HCT116 (cell line): ENCODE measurements around the gene MOSPD2. TPM values are rescaled to one million over a fixed set of nuclear protein-coding genes. Genes with fewer than 3 reads are reported as not detected.

Source experiments
- ATAC-seq: fragments of 200-7000 bp; cut with Tn5 transposase; 2 replicates; pipeline ENCODE4 v1.9.1; 2020; ENCODE audit warnings: mild to moderate bottlenecking, moderate library complexity
- BruUV-seq: library from RNA; stranded (reverse); fragments of 400-500 nt; replicated peaks from 2 replicates; lab custom pipeline; 2021; lab: Mats Ljungman, UMichigan
- CTCF ChIA-PET: fragments of 300-600 bp; sonication (Branson Sonifier 250); formaldehyde crosslinking; loops from one replicate; lab custom pipeline; 2021; ENCODE audit warnings: antibody characterized with exemption; lab: Charles Lee
- POLR2A ChIA-PET: fragments of 300-600, 350-600 bp; sonication (Branson Sonifier 250); formaldehyde crosslinking; loops from one replicate; lab custom pipeline; 2021; ENCODE audit warnings: antibody characterized with exemption; lab: Charles Lee
- RAD21 ChIA-PET, 2 experiments: fragments of 300-600 bp; sonication (Branson Sonifier 250); formaldehyde crosslinking; loops; one replicate each; lab custom pipeline; 2023; ENCODE audit warnings: low total read pairs in 2 of 2; ENCODE audit not compliant: uncharacterized antibody in 2 of 2, unreplicated experiment in 2 of 2, low non-redundant PET in 1 of 2; lab: Charles Lee
- DNase-seq: peaks from one replicate; pipeline ENCODE4 v3.0.0-alpha.2; 2010; ENCODE audit warnings: low read depth, low spot score
- H2AFZ ChIP-seq: fragments of 200-600 bp; shearing (Covaris generic), sonication (generic); 2 replicates; pipeline ENCODE4 v1.6.1; 2017; ENCODE audit warnings: low read depth, mixed run types, mixed read lengths, antibody characterized with exemption, low read length; ENCODE audit not compliant: poor library complexity, severe bottlenecking
- H3K27ac ChIP-seq: 2 replicates; pipeline ENCODE4 v1.5.1; 2012; ENCODE audit warnings: low read depth, low read length
- H3K27me3 ChIP-seq: fragments of 200-600 bp; sonication (generic); 2 replicates; pipeline ENCODE4 v1.6.1; 2016; ENCODE audit warnings: mixed run types, low read length, mixed read lengths; ENCODE audit not compliant: insufficient read depth
- H3K36me3 ChIP-seq, 2 experiments: fragments of 200-500 bp in 1 of 2; fragments of 200-600 bp in 1 of 2; sonication (Bioruptor generic) in 1 of 2; sonication (generic) in 1 of 2; 2 replicates each; pipeline versions ENCODE4 v1.5.1 to v1.6.1; 2014 to 2016; ENCODE audit warnings: low read length in 2 of 2, inconsistent platforms in 1 of 2, mixed read lengths in 1 of 2, mixed run types in 1 of 2; ENCODE audit not compliant: insufficient read depth in 2 of 2, control insufficient read depth in 1 of 2
- H3K4me1 ChIP-seq, 2 experiments: fragments of 200-600 bp in 1 of 2; sonication (generic) in 1 of 2; 2 replicates each; pipeline versions ENCODE4 v1.5.1 to v1.6.1; 2012 to 2017; ENCODE audit warnings: low read length in 2 of 2, inconsistent platforms in 1 of 2, mild to moderate bottlenecking in 1 of 2, mixed read lengths in 1 of 2, mixed run types in 1 of 2, moderate library complexity in 1 of 2; ENCODE audit not compliant: insufficient read depth in 2 of 2, control insufficient read depth in 1 of 2
- H3K4me2 ChIP-seq: fragments of 200-600 bp; sonication (generic); 2 replicates; pipeline ENCODE4 v1.6.1; 2017; ENCODE audit warnings: mixed run types, low read length, mixed read lengths
- H3K4me3 ChIP-seq, 2 experiments: fragments of 200-600 bp in 1 of 2; sonication (generic) in 1 of 2; replicated peaks in 1 of 2; 2 replicates each; pipeline ENCODE4 v1.5.1; 2011 to 2016; ENCODE audit warnings: low read length in 2 of 2, control low read depth in 1 of 2, low read depth in 1 of 2, mild to moderate bottlenecking in 1 of 2, mixed read lengths in 1 of 2, mixed run types in 1 of 2
- H3K79me2 ChIP-seq: fragments of 200-600 bp; sonication (generic); 2 replicates; pipeline ENCODE4 v1.6.1; 2017; ENCODE audit warnings: mild to moderate bottlenecking, mixed run types, low read length, moderate library complexity, mixed read lengths; ENCODE audit not compliant: insufficient read depth
- H3K9ac ChIP-seq: fragments of 200-600 bp; sonication (generic); 2 replicates; pipeline ENCODE4 v1.6.1; 2016; ENCODE audit warnings: low read length, mixed read lengths
- H3K9me2 ChIP-seq: fragments of 200-600 bp; sonication (generic), shearing (Covaris generic); 2 replicates; pipeline ENCODE4 v1.6.1; 2017; ENCODE audit warnings: mixed run types, mild to moderate bottlenecking, moderate library complexity; ENCODE audit not compliant: insufficient read depth
- H3K9me3 ChIP-seq, 2 experiments: fragments of 200-500 bp in 1 of 2; fragments of 200-600 bp in 1 of 2; sonication (Bioruptor generic) in 1 of 2; sonication (generic) in 1 of 2; 2 replicates each; pipeline ENCODE4 v1.6.1; 2014 to 2017; ENCODE audit warnings: low read length in 2 of 2, mixed read lengths in 2 of 2, inconsistent platforms in 1 of 2, low read depth in 1 of 2, mild to moderate bottlenecking in 1 of 2, mixed run types in 1 of 2, moderate library complexity in 1 of 2; ENCODE audit not compliant: control insufficient read depth in 1 of 2, insufficient read depth in 1 of 2
- H4K20me1 ChIP-seq: fragments of 200-600 bp; sonication (generic), shearing (Covaris generic); 2 replicates; pipeline ENCODE4 v1.6.1; 2017; ENCODE audit warnings: mixed run types, mild to moderate bottlenecking, moderate library complexity; ENCODE audit not compliant: insufficient read depth
- CEBPB ChIP-seq: IDR thresholded peaks from 2 replicates; pipeline ENCODE4 v1.6.1; 2012; ENCODE audit warnings: low read depth
- EGR1 ChIP-seq: IDR thresholded peaks from 2 replicates; pipeline ENCODE4 v1.6.1; 2012; ENCODE audit warnings: low read depth
- ELF1 ChIP-seq: IDR thresholded peaks from 2 replicates; pipeline ENCODE4 v1.6.1; 2012; ENCODE audit warnings: low read depth, borderline replicate concordance
- EZH2phosphoT487 ChIP-seq: fragments of 200-600 bp; IDR thresholded peaks from 2 replicates; pipeline ENCODE4 v1.6.1; 2018; ENCODE audit warnings: antibody characterized with exemption, borderline replicate concordance
- JUND ChIP-seq: IDR thresholded peaks from 2 replicates; pipeline ENCODE4 v1.6.1; 2012
- RAD21 ChIP-seq: IDR thresholded peaks from 2 replicates; pipeline ENCODE4 v1.6.1; 2012; ENCODE audit warnings: low read depth, mild to moderate bottlenecking
- SIN3A ChIP-seq: IDR thresholded peaks from 2 replicates; pipeline ENCODE4 v1.6.1; 2012; ENCODE audit warnings: low read depth
- SRF ChIP-seq: IDR thresholded peaks from 2 replicates; pipeline ENCODE4 v1.6.1; 2012; ENCODE audit warnings: low read depth
- TCF7L2 ChIP-seq: IDR thresholded peaks from 2 replicates; pipeline ENCODE4 v1.7.0; 2011; ENCODE audit warnings: borderline replicate concordance, inconsistent platforms; ENCODE audit not compliant: insufficient read depth, insufficient read length; ENCODE audit errors: extremely low read depth
- YY1 ChIP-seq: IDR thresholded peaks from 2 replicates; pipeline ENCODE4 v1.6.1; 2011; ENCODE audit warnings: low read length, low read depth, moderate library complexity, mild to moderate bottlenecking; ENCODE audit not compliant: insufficient replicate concordance; ENCODE audit errors: extremely low read depth
- ZBTB33 ChIP-seq: IDR thresholded peaks from 2 replicates; pipeline ENCODE4 v1.6.1; 2011; ENCODE audit warnings: mild to moderate bottlenecking, low read length, moderate library complexity; ENCODE audit not compliant: insufficient replicate concordance; ENCODE audit errors: extremely low read depth
- ZFX ChIP-seq: fragments of 450-650 bp; IDR thresholded peaks from 2 replicates; pipeline ENCODE4 v1.6.1; 2017
- ZNF274 ChIP-seq: fragments of 200-500 bp; sonication (Bioruptor generic); IDR thresholded peaks from 2 replicates; pipeline ENCODE4 v1.6.1; 2014; ENCODE audit warnings: mild to moderate bottlenecking, low read depth, low read length, inconsistent platforms
- intact Hi-C: fragments of 100-400 bp; cut with micrococcal nuclease; formaldehyde crosslinking; loops from 2 replicates; pipeline ENCODE4 v1.10.0; 2022
- total RNA-seq: library from RNA; stranded (reverse); gene quantifications from one replicate; pipeline ENCODE4 v1.2.1, GENCODE V29; 2021; ENCODE audit not compliant: unreplicated experiment
- TF ChIP-seq, protein P1 (sequence below): IDR thresholded peaks from 2 replicates; pipeline ENCODE4 v1.6.1; 2012; ENCODE audit warnings: low read depth

The MOSPD2 gene
- total RNA-seq, 1 experiment from 2014 or later = 8.9 TPM

DNA sequence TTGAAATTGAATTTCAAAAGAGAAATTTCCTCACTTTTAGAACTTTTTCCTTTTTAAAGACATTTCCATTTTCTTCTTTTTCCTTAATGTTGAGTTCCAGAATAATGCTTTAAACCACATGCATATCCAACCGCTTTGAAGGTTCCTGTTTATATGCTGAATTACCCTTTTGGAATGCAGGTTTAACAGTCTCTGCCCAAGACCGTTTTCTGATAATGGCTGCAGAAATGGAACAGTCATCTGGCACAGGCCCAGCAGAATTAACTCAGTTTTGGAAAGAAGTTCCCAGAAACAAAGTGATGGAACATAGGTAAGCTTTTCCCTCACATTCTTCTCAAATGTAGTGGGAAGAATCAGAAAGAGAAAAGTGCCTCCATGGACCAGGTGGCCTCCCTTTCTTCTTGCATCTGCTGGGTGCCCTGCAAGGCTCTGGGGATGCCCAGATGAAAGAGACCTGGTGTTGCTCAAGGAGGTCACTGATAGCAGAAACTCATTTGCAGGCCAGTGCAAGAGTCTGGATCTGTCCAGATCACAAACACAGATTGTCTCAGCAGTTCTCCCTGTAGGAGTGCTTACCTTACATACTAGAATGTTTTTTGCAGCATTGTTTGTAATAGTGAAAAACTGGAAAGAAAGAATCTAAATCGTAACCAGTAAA is 42.9 kb downstream of the MOSPD2 start (continued):
- TF ChIP-seq ZBTB33 = no peak
- no peak for TF ChIP-seq ZFX
- TF ChIP-seq, all 23 proteins: peak for 0

- Histone ChIP-seq H3K9ac (no peak overlapping the region), H3K4me3 (no peak overlapping the region), H3K4me2 (no peak overlapping the region), H2AFZ (no peak overlapping the region), H3K4me1 (no peaks in the 10 kb centered on the region), H3K9me3 (no peaks in the 10 kb centered on the region), H3K27ac (no peak overlapping the region), H3K9me2 (no peaks in the 10 kb centered on the region), H3K79me2 (no peaks in the 10 kb centered on the region), H3K27me3 (no peaks in the 10 kb centered on the region), H4K20me1 (no peaks in the 10 kb centered on the region), H3K36me3 (no peaks in the 10 kb centered on the region; a peak in 1 of 4 replicates)
- ChIA-PET CTCF (no interaction called here), RAD21 (no interaction called here), POLR2A (no interaction called here)
- ATAC-seq (no peak), DNase-seq (no peak)
- intact Hi-C loops = no loop called here
- TF ChIP-seq RAD21 (no peak), JUND (no peak), EGR1 (no peak), ELF1 (no peak), TCF7L2 (no peak), SRF (no peak), EZH2phosphoT487 (no peak), CEBPB (no peak), SIN3A (no peak), ZBTB33 (no peak), YY1 (no peak), ZNF274 (no peak)
- TF ChIP-seq, protein P1, sequence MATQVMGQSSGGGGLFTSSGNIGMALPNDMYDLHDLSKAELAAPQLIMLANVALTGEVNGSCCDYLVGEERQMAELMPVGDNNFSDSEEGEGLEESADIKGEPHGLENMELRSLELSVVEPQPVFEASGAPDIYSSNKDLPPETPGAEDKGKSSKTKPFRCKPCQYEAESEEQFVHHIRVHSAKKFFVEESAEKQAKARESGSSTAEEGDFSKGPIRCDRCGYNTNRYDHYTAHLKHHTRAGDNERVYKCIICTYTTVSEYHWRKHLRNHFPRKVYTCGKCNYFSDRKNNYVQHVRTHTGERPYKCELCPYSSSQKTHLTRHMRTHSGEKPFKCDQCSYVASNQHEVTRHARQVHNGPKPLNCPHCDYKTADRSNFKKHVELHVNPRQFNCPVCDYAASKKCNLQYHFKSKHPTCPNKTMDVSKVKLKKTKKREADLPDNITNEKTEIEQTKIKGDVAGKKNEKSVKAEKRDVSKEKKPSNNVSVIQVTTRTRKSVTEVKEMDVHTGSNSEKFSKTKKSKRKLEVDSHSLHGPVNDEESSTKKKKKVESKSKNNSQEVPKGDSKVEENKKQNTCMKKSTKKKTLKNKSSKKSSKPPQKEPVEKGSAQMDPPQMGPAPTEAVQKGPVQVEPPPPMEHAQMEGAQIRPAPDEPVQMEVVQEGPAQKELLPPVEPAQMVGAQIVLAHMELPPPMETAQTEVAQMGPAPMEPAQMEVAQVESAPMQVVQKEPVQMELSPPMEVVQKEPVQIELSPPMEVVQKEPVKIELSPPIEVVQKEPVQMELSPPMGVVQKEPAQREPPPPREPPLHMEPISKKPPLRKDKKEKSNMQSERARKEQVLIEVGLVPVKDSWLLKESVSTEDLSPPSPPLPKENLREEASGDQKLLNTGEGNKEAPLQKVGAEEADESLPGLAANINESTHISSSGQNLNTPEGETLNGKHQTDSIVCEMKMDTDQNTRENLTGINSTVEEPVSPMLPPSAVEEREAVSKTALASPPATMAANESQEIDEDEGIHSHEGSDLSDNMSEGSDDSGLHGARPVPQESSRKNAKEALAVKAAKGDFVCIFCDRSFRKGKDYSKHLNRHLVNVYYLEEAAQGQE = no peak
- no TSS peak for BruUV-seq
These were observed 46.2 kb downstream of the MOSPD2 start for GRCh38 chrX:14919407-14919806.
